ENCODE measurements around the gene B3GALT6.

DNA sequence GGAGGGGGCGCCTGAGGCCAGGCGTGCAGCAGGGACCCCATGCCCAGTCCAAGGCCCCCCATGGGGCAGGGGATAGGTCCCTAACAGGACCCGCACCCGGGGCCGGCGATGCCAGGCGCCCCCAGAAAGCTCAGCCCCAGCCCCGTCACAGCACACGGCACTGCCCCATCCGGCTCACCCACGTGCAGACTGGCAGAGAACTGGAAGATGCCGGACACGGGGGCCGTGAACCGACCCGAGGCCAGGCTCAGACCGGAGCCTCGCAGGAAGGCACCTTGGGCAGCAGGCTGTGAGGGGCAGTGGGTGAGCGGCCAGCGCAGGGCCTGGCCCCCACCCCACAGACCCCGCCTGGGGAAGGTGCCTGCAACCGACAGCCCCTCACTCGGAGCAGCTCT is 11.2 kb downstream of the B3GALT6 start:
- TF ChIP-seq POLR2A (IDR thresholded peaks at IDR 0.05): no peak
- TF ChIP-seq, protein P1, sequence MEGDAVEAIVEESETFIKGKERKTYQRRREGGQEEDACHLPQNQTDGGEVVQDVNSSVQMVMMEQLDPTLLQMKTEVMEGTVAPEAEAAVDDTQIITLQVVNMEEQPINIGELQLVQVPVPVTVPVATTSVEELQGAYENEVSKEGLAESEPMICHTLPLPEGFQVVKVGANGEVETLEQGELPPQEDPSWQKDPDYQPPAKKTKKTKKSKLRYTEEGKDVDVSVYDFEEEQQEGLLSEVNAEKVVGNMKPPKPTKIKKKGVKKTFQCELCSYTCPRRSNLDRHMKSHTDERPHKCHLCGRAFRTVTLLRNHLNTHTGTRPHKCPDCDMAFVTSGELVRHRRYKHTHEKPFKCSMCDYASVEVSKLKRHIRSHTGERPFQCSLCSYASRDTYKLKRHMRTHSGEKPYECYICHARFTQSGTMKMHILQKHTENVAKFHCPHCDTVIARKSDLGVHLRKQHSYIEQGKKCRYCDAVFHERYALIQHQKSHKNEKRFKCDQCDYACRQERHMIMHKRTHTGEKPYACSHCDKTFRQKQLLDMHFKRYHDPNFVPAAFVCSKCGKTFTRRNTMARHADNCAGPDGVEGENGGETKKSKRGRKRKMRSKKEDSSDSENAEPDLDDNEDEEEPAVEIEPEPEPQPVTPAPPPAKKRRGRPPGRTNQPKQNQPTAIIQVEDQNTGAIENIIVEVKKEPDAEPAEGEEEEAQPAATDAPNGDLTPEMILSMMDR (IDR thresholded peaks at IDR 0.05): no peak

All from uterus (tissue), 2 donors.